ENCODE measurements around the gene CNTNAP2. TPM values are rescaled to one million over a fixed set of nuclear protein-coding genes. Genes with fewer than 3 reads are reported as not detected.
"Not testable (repeated sequence)": the region's sequence is repeated elsewhere in the genome, so short reads cannot be mapped to it uniquely, and the experiment has no call there.

The CNTNAP2 gene
- polyA plus RNA-seq, 10 donors = 5.6 to 19.6 (median 11.4) TPM

GRCh38 chr7:146138926-146139325 lies 22.3 kb downstream of the CNTNAP2 start:
- DNase-seq = no peak

- peak; percentile 1 to 75 (median 24) for DNase-seq
Observed at GRCh38 chr7:146146831-146147486, 30.4 kb downstream of the CNTNAP2 start.

- DNase-seq = no peak
Observed at GRCh38 chr7:146150153-146150552, 33.6 kb downstream of the CNTNAP2 start.

GRCh38 chr7:146172112-146172511 lies 55.5 kb downstream of the CNTNAP2 start:
- no peak for DNase-seq

- peak in 1 of 3 donors; percentile 24 for DNase-seq
Observed at GRCh38 chr7:146175716-146176115, 59.1 kb downstream of the CNTNAP2 start.

GRCh38 chr7:146176860-146177259 lies 60.3 kb downstream of the CNTNAP2 start:
- DNase-seq = peak in 1 of 3 donors; percentile 59

GRCh38 chr7:146177301-146177700 lies 60.7 kb downstream of the CNTNAP2 start:
- no peak for DNase-seq

- DNase-seq = no peak
Observed at GRCh38 chr7:146185844-146186243, 69.2 kb downstream of the CNTNAP2 start.

GRCh38 chr7:146191428-146191827 lies 74.8 kb downstream of the CNTNAP2 start:
- DNase-seq = not testable (repeated sequence)

GRCh38 chr7:146201945-146202344 lies 85.3 kb downstream of the CNTNAP2 start:
- DNase-seq = no peak

GRCh38 chr7:146206270-146206669 lies 89.7 kb downstream of the CNTNAP2 start:
- no peak for DNase-seq

- DNase-seq = no peak
Observed at GRCh38 chr7:146208492-146208891, 91.9 kb downstream of the CNTNAP2 start.

GRCh38 chr7:146214842-146215241 lies 98.2 kb downstream of the CNTNAP2 start:
- no peak for DNase-seq

GRCh38 chr7:146216396-146217041 lies 99.9 kb downstream of the CNTNAP2 start:
- peak in 2 of 3 donors; percentile 6 to 63 for DNase-seq

- peak; percentile 31 to 69 (median 49) for DNase-seq
Observed at GRCh38 chr7:146223851-146224250, 107.2 kb downstream of the CNTNAP2 start.

- DNase-seq = no peak
Observed at GRCh38 chr7:146232604-146233003, 116.0 kb downstream of the CNTNAP2 start.

GRCh38 chr7:146235195-146235594 lies 118.6 kb downstream of the CNTNAP2 start:
- peak in 1 of 3 donors; percentile 14 for DNase-seq

- DNase-seq = no peak
Observed at GRCh38 chr7:146242661-146243060, 126.1 kb downstream of the CNTNAP2 start.

GRCh38 chr7:146247991-146248390 lies 131.4 kb downstream of the CNTNAP2 start:
- not testable (repeated sequence) for DNase-seq

GRCh38 chr7:146248744-146249143 lies 132.1 kb downstream of the CNTNAP2 start:
- not testable (repeated sequence) for DNase-seq

GRCh38 chr7:146249272-146249671 lies 132.7 kb downstream of the CNTNAP2 start:
- DNase-seq = no peak

GRCh38 chr7:146255609-146256008 lies 139.0 kb downstream of the CNTNAP2 start:
- DNase-seq = peak in 1 of 3 donors; percentile 6

GRCh38 chr7:146262527-146262926 lies 145.9 kb downstream of the CNTNAP2 start:
- no peak for DNase-seq
